ENCODE results near the gene SLC2A4. TPM values are rescaled to one million over a fixed set of nuclear protein-coding genes. Genes with fewer than 3 reads are reported as not detected.

SLC2A4 gene
- 1.1 TPM for total RNA-seq
- long read RNA-seq = 0 reads

DNA sequence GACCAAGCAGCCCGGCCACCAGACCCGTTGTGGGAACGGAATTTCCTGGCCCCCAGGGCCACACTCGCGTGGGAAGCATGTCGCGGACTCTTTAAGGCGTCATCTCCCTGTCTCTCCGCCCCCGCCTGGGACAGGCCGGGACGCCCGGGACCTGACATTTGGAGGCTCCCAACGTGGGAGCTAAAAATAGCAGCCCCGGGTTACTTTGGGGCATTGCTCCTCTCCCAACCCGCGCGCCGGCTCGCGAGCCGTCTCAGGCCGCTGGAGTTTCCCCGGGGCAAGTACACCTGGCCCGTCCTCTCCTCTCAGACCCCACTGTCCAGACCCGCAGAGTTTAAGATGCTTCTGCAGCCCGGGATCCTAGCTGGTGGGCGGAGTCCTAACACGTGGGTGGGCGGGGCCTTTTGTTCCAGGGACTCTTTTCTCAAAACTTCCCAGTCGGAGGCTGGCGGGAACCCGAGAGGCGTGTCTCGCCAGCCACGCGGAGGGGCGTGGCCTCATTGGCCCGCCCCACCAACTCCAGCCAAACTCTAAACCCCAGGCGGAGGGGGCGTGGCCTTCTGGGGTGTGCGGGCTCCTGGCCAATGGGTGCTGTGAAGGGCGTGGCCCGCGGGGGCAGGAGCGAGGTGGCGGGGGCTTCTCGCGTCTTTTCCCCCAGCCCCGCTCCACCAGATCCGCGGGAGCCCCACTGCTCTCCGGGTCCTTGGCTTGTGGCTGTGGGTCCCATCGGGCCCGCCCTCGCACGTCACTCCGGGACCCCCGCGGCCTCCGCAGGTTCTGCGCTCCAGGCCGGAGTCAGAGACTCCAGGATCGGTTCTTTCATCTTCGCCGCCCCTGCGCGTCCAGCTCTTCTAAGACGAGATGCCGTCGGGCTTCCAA lies at the start of gene SLC2A4:
Gene SLC2A4 (plus strand): TSS at position 645 of the 879 bp plus-strand sequence. CDS start 217 bp downstream, at position 862.
- peak within 1 kb of the TSS; percentile 70 for H3K27ac ChIP-seq
- H3K4me1 ChIP-seq = peaks cover 27% of the 10 kb centered on the region
- H3K4me3 ChIP-seq = peak within 1 kb of the TSS; percentile 52
- TF ChIP-seq, protein P1, sequence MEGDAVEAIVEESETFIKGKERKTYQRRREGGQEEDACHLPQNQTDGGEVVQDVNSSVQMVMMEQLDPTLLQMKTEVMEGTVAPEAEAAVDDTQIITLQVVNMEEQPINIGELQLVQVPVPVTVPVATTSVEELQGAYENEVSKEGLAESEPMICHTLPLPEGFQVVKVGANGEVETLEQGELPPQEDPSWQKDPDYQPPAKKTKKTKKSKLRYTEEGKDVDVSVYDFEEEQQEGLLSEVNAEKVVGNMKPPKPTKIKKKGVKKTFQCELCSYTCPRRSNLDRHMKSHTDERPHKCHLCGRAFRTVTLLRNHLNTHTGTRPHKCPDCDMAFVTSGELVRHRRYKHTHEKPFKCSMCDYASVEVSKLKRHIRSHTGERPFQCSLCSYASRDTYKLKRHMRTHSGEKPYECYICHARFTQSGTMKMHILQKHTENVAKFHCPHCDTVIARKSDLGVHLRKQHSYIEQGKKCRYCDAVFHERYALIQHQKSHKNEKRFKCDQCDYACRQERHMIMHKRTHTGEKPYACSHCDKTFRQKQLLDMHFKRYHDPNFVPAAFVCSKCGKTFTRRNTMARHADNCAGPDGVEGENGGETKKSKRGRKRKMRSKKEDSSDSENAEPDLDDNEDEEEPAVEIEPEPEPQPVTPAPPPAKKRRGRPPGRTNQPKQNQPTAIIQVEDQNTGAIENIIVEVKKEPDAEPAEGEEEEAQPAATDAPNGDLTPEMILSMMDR (IDR thresholded peaks at IDR 0.05) = no peak
- no peaks in the 10 kb centered on the region for H3K9me3 ChIP-seq
- peak; percentile 95 for DNase-seq
- peaks cover 12% of the 10 kb centered on the region for H3K27me3 ChIP-seq (ENCODE audit: low read depth)
- no peaks in the 10 kb centered on the region for H3K36me3 ChIP-seq
- peak; percentile 95 to 97 for ATAC-seq
- intact Hi-C loops (cut with DNase I) = no loop called here

DNA sequence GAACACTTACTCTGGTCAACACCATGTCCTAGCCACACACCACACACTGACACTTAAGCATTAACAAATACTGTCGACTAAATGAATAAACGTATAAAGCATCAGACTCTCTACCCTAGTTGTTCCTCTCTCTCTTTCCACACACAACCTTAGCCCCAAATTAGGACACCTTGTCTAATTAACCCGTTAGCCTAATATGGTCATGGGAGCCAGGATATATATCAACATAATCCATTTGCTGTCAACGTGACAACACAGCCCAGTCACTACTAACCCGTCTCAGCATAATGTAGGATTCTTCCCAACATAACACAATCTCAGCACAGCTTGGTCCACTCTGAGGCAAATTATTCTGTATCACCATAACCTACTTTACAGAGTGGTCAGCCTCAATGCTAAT lies 49.4 kb upstream of the SLC2A4 start:
- DNase-seq = no peak
- no peaks in the 10 kb centered on the region for H3K27me3 ChIP-seq (ENCODE audit: low read depth)
- H3K27ac ChIP-seq = no peak overlapping the region
- H3K36me3 ChIP-seq = peaks cover 56% of the 10 kb centered on the region
- TF ChIP-seq, protein P1 (IDR thresholded peaks at IDR 0.05) = no peak
- H3K4me3 ChIP-seq = no peak overlapping the region
- intact Hi-C loops (cut with DNase I) = no loop called here
- peaks cover 39% of the 10 kb centered on the region for H3K4me1 ChIP-seq
- no peak for ATAC-seq
- no peaks in the 10 kb centered on the region for H3K9me3 ChIP-seq

DNA sequence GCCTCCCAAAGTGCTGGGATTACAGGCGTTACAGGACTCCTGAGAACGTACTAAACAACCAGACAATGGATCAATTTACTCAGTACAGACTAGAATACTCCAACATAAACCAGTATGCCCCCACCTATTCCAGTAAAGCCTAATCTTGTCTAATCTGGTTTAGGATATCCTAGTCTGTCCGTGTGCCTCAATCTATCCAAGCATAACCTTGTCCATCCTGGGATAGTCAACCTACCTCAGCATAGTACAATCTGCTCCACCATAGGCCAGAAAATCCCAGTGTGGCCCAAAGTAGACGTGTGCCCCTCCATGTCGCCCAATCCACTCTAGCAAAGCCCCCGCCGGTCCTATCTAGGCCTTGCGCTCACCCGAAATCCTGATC lies 47.8 kb upstream of the SLC2A4 start:
- peaks cover 45% of the 10 kb centered on the region for H3K4me1 ChIP-seq
- peak overlapping the region; percentile 80 for H3K27ac ChIP-seq
- peak overlapping the region; percentile 85 for H3K4me3 ChIP-seq
- intact Hi-C loops (cut with DNase I) = no loop called here
- H3K9me3 ChIP-seq = no peaks in the 10 kb centered on the region
- H3K36me3 ChIP-seq = peaks cover 43% of the 10 kb centered on the region
- DNase-seq (no peak), ATAC-seq (peak in 1 of 2 donors; percentile 1)
- H3K27me3 ChIP-seq (ENCODE audit: low read depth) = no peaks in the 10 kb centered on the region
- TF ChIP-seq, protein P1 (IDR thresholded peaks at IDR 0.05) = no peak

DNA sequence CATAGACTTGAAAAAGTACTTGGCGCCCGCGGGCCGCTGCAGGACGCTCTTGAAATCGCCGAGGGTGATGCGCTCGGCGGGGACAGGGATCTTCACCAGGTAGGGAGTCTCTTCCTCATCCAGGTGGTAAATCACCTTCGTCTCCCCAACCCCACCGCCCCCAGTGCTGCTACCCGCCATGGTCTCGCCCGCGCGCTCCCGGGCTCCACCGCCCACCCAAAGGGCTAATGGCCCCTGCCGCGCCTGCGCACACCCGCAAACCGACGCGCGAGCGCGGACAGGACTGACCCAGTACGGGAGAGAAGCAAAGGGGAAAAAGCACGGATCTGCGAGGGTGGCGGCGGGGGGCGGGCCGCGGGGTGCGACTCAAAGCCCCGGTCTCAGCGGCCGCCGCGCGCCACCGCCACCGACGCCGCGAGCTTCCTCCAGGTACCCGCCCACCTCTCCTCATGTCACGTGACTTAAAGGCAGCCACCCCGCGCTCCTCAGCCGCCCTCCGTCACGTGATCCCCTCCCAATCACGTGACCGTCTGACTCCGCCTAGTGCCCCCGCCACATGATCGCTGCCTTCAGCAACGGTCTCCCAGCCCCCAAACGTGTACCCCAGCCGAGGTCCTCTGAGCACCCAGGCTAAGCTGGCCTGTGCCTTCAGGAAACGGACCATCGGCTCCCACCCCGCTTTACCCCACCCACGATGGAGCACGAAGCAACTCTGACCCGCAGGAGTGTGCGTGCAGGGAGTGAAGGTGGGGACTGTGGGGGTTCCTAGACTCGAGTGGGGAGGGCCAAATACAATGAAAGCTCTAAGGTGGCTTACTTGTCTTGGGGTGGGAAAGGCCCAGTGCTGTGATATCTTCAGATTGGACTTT lies 47.2 kb upstream of the SLC2A4 start, which contains the start of gene DVL2:
Gene DVL2 (minus strand): TSS at position 435 of the 869 bp plus-strand sequence. CDS start 255 bp downstream, at position 180.
- intact Hi-C loops (cut with DNase I) = no loop called here
- TF ChIP-seq, protein P1 (IDR thresholded peaks at IDR 0.05) = no peak
- ATAC-seq = peak; percentile 66 to 79
- Histone ChIP-seq H3K9me3 (no peaks in the 10 kb centered on the region), H3K4me3 (peak within 1 kb of the TSS; percentile 85), H3K27ac (peak within 1 kb of the TSS; percentile 80), H3K4me1 (peaks cover 45% of the 10 kb centered on the region), H3K36me3 (peaks cover 37% of the 10 kb centered on the region), H3K27me3 (ENCODE audit: low read depth) (no peaks in the 10 kb centered on the region)
- DNase-seq = peak; percentile 97
